WTC11 (cell line): ENCODE data around the gene PRR23C. TPM values are rescaled to one million over a fixed set of nuclear protein-coding genes. Genes with fewer than 3 reads are reported as not detected.

Experiments used
- ATAC-seq: fragments of 200-7000 bp; cut with Tn5 transposase; 2 replicates; pipeline ENCODE4 v1.10.0; 2021; ENCODE audit warnings: mild to moderate bottlenecking, moderate library complexity
- CTCF ChIA-PET: fragments of 300-600 bp; sonication (Branson Sonifier 250); formaldehyde crosslinking; loops from one replicate; lab custom pipeline; 2021; ENCODE audit warnings: antibody characterized with exemption; lab: Charles Lee
- POLR2A ChIA-PET: fragments of 350-600 bp; sonication (Branson Sonifier 250); formaldehyde crosslinking; loops from one replicate; lab custom pipeline; 2021; ENCODE audit warnings: antibody characterized with exemption; lab: Charles Lee
- DNase-seq: peaks from one replicate; pipeline ENCODE4 v3.0.0; 2021; ENCODE audit warnings: low spot score
- H3K27ac Mint-ChIP-seq: 2 replicates; pipeline ENCODE4 v1.8.0; 2021; ENCODE audit warnings: mixed read lengths
- H3K27me3 Mint-ChIP-seq: 2 replicates; pipeline ENCODE4 v1.8.0; 2021; ENCODE audit warnings: low read depth, mild to moderate bottlenecking, moderate library complexity, mixed read lengths
- H3K36me3 Mint-ChIP-seq: 2 replicates; pipeline ENCODE4 v1.8.0; 2021; ENCODE audit warnings: mixed read lengths
- H3K4me1 Mint-ChIP-seq: 2 replicates; pipeline ENCODE4 v1.8.0; 2022; ENCODE audit warnings: mixed read lengths
- H3K4me3 Mint-ChIP-seq: 2 replicates; pipeline ENCODE4 v1.8.0; 2021; ENCODE audit warnings: mild to moderate bottlenecking, moderate library complexity, mixed read lengths
- H3K9me3 Mint-ChIP-seq: 2 replicates; pipeline ENCODE4 v1.8.0; 2021; ENCODE audit warnings: mixed read lengths
- ATF1 ChIP-seq: sonication (generic); formaldehyde crosslinking; IDR thresholded peaks from 2 replicates; pipeline ENCODE4 v1.8.1; 2023; ENCODE audit warnings: mild to moderate bottlenecking, moderate library complexity, missing genetic modification reagents
- E2F1 ChIP-seq: sonication (generic); formaldehyde crosslinking; IDR thresholded peaks from 2 replicates; pipeline ENCODE4 v1.8.0; 2022; ENCODE audit warnings: mild to moderate bottlenecking, missing genetic modification reagents
- E2F4 ChIP-seq: sonication (generic); formaldehyde crosslinking; IDR thresholded peaks from 2 replicates; pipeline ENCODE4 v1.8.1; 2022; ENCODE audit warnings: low read depth, mild to moderate bottlenecking, moderate library complexity, missing genetic modification reagents, borderline replicate concordance
- EMX1 ChIP-seq: fragments of 250-450 bp; sonication (Bioruptor Pico); IDR thresholded peaks from 2 replicates; pipeline ENCODE4 v1.8.0; 2021; ENCODE audit warnings: mild to moderate bottlenecking
- ESRRA ChIP-seq: sonication (generic); formaldehyde crosslinking; IDR thresholded peaks from 2 replicates; pipeline ENCODE4 v1.8.1; 2022; ENCODE audit warnings: mild to moderate bottlenecking, missing genetic modification reagents, borderline replicate concordance
- ETV6 ChIP-seq: sonication (generic); formaldehyde crosslinking; IDR thresholded peaks from 2 replicates; pipeline ENCODE4 v1.8.1; 2022; ENCODE audit warnings: mild to moderate bottlenecking, missing genetic modification reagents
- MLX ChIP-seq: sonication (generic); formaldehyde crosslinking; IDR thresholded peaks from 2 replicates; pipeline ENCODE4 v1.8.1; 2023; ENCODE audit warnings: mild to moderate bottlenecking, missing genetic modification reagents, moderate library complexity
- MYBL2 ChIP-seq: sonication (generic); formaldehyde crosslinking; IDR thresholded peaks from 2 replicates; pipeline ENCODE4 v1.8.1; 2023; ENCODE audit warnings: mild to moderate bottlenecking, moderate library complexity, missing genetic modification reagents
- OVOL2 ChIP-seq: fragments of 250-450 bp; sonication (Bioruptor Pico); IDR thresholded peaks from 2 replicates; pipeline ENCODE4 v1.9.0; 2021; ENCODE audit warnings: mild to moderate bottlenecking, borderline replicate concordance
- RELA ChIP-seq: sonication (generic); formaldehyde crosslinking; IDR thresholded peaks from 2 replicates; pipeline ENCODE4 v1.8.1; 2022; ENCODE audit warnings: missing genetic modification reagents, mild to moderate bottlenecking, borderline replicate concordance
- RORB ChIP-seq: fragments of 250-450 bp; sonication (Bioruptor Pico); IDR thresholded peaks from 2 replicates; pipeline ENCODE4 v1.9.0; 2021; ENCODE audit warnings: mild to moderate bottlenecking
- USF2 ChIP-seq: sonication (generic); formaldehyde crosslinking; IDR thresholded peaks from 2 replicates; pipeline ENCODE4 v1.8.1; 2023; ENCODE audit warnings: mild to moderate bottlenecking, missing genetic modification reagents, moderate library complexity
- ZBTB21 ChIP-seq: sonication (generic); formaldehyde crosslinking; IDR thresholded peaks from 2 replicates; pipeline ENCODE4 v1.8.1; 2023; ENCODE audit warnings: mild to moderate bottlenecking, missing genetic modification reagents, borderline replicate concordance
- ZMAT4 ChIP-seq: fragments of 250-450 bp; sonication (Bioruptor Pico); IDR thresholded peaks from 2 replicates; pipeline ENCODE4 v1.9.0; 2021; ENCODE audit warnings: mild to moderate bottlenecking
- ZNF263 ChIP-seq: sonication (generic); formaldehyde crosslinking; IDR thresholded peaks from 2 replicates; pipeline ENCODE4 v1.8.1; 2022; ENCODE audit warnings: low read depth, mild to moderate bottlenecking, moderate library complexity, missing genetic modification reagents
- ZNF281 ChIP-seq: sonication (generic); formaldehyde crosslinking; IDR thresholded peaks from 2 replicates; pipeline ENCODE4 v1.8.0; 2023; ENCODE audit warnings: mild to moderate bottlenecking, missing genetic modification reagents
- total RNA-seq: library from RNA; stranded (reverse); gene quantifications from 3 replicates; pipeline ENCODE4 v1.2.3, GENCODE V29; 2021
- TF ChIP-seq, protein P1 (sequence below): sonication (generic); formaldehyde crosslinking; IDR thresholded peaks from 2 replicates; pipeline ENCODE4 v1.8.1; 2022; ENCODE audit warnings: mild to moderate bottlenecking, missing genetic modification reagents, moderate library complexity, borderline replicate concordance

Gene PRR23C
- total RNA-seq, 1 experiment from 2014 or later = not detected

DNA sequence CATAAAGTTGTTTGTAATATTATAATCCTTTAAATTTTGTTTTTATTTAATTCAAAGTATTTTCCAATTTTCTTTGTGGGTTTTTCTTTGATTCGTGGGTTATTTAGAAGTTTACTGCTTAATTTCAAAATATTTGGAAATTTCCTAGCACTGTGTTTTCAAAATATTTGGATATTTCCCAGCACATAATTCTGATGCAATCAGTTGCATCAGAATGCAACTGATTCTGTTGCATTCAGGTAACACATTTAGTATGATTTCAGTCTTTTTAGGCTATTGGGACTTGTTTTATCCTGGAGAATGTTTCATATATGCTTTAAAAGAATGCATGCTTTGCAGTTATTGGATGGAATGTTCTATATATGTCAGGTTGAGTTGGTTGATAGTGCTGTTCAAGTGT lies 18.2 kb upstream of the PRR23C start (continued):
- no peak for TF ChIP-seq ATF1 (CRISPR knock-in tag)
- no peak for TF ChIP-seq ZNF263 (CRISPR knock-in tag)
- TF ChIP-seq MLX (CRISPR knock-in tag) = no peak
- TF ChIP-seq ZMAT4 (CRISPR knock-in tag) = no peak

DNA sequence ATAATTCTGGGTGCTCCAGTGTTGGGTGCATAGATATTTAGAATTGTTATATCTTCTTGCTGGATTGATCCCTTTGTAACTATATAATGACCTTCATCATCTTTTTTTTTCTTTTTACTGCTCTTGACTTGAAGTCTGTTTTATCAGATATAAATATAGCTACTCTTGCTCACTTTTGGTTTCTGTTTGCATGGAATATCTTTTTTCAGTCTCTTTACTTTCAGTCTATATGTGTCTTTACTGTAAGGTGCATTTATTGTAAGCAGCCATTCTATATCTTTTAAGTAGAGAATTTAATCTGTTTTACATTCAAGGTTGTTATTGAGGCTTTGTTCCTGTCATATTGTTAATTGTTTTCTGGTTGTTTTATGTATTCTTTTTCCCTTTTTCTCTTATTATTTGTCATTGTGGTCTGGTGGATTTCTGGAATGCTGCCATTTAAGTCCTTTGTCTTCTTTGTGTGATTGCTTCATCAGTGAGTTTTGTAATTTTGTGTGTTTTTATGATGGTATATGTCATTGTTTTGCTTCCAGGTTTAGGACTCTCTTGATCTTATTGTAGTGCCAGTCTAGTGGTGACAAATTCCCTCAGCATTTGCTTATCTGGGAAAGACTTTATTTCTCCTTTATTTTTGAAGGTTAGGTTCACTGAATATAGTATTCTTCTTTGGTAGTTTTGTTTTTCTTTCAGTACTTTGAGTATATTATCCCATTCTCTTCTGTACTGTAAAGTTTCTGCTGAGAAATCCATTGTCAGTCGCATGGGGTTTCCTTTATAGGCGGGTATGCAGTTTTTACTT lies 8.3 kb upstream of the PRR23C start:
- Mint-ChIP-seq H3K27me3 (peaks cover 5% of the 10 kb centered on the region; the same call in 1 of the 2 replicates), H3K4me1 (no peaks in the 10 kb centered on the region), H3K36me3 (peaks cover 3% of the 10 kb centered on the region; the same call in 1 of the 2 replicates), H3K4me3 (no peak overlapping the region), H3K27ac (no peak overlapping the region), H3K9me3 (peaks cover 30% of the 10 kb centered on the region)
- ATAC-seq (no peak), DNase-seq (no peak)
- no peak for TF ChIP-seq ESRRA (CRISPR knock-in tag)
- TF ChIP-seq E2F4 (CRISPR knock-in tag) = no peak
- no peak for TF ChIP-seq USF2 (CRISPR knock-in tag)
- TF ChIP-seq EMX1 (CRISPR knock-in tag) = no peak
- no peak for TF ChIP-seq ZBTB21 (CRISPR knock-in tag)
- no peak for TF ChIP-seq RORB (CRISPR knock-in tag)
- TF ChIP-seq ZNF281 (CRISPR knock-in tag) = no peak
- no peak for TF ChIP-seq E2F1 (CRISPR knock-in tag)
- TF ChIP-seq OVOL2 (CRISPR knock-in tag) = no peak
- no peak for TF ChIP-seq MYBL2 (CRISPR knock-in tag)
- no peak for TF ChIP-seq RELA (CRISPR knock-in tag)
- TF ChIP-seq ETV6 = no peak
- TF ChIP-seq, protein P1, sequence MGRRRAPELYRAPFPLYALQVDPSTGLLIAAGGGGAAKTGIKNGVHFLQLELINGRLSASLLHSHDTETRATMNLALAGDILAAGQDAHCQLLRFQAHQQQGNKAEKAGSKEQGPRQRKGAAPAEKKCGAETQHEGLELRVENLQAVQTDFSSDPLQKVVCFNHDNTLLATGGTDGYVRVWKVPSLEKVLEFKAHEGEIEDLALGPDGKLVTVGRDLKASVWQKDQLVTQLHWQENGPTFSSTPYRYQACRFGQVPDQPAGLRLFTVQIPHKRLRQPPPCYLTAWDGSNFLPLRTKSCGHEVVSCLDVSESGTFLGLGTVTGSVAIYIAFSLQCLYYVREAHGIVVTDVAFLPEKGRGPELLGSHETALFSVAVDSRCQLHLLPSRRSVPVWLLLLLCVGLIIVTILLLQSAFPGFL (CRISPR knock-in tag) = no peak
- CTCF ChIA-PET = no interaction called here
- POLR2A ChIA-PET = no interaction called here
